ENCODE data around the gene NIF3L1. TPM values are rescaled to one million over a fixed set of nuclear protein-coding genes. Genes with fewer than 3 reads are reported as not detected.

Gene NIF3L1
- total and polyA plus RNA-seq, 2 of the 8 experiments (the other 6 are each of a cell fraction or from before 2014, with no cell fraction given) = 63.4 to 126 TPM

- no peak overlapping the region for H4K5ac ChIP-seq (ENCODE audit: insufficient read length, low read depth, low read length)
- no peaks in the 10 kb centered on the region for H3K27me3 ChIP-seq (replicated peaks in 1 of 4; ENCODE audit: control insufficient read depth in 3 of 4, extremely low read depth in 1 of 4, insufficient read depth in 3 of 4, low read length in 3 of 4)
- CTCF ChIA-PET (ENCODE audit: partially characterized antibody) = interaction anchor here (0.5 to 0.7 kb wide), 3 partner anchors 11 to 1405 kb away, joined by 3 read pairs; no protein-coding TSS in a partner anchor
Observed at GRCh38 chr2:200871151-200871550, 18.0 kb upstream of the NIF3L1 start.

More at GRCh38 chr2:200871151-200871550, 18.0 kb upstream of the NIF3L1 start:
- Histone ChIP-seq H3K4me3 (ENCODE audit: extremely low read depth in 1 of 4, insufficient read depth in 2 of 4, low read depth in 3 of 4, low read length in 4 of 4) (no peak overlapping the region), H4K20me1 (replicated peaks in 1 of 2; ENCODE audit: control insufficient read depth in 1 of 2, insufficient read depth in 2 of 2, low read length in 2 of 2) (no peaks in the 10 kb centered on the region), H2BK12ac (ENCODE audit: low read depth, low read length) (no peak overlapping the region), H3K56ac (replicated peaks; ENCODE audit: insufficient read length, low read depth, low read length) (no peak overlapping the region), H3K79me2 (ENCODE audit: control insufficient read depth in 1 of 2, insufficient read depth in 2 of 2, low read length in 2 of 2) (no peaks in the 10 kb centered on the region), H4K91ac (replicated peaks; ENCODE audit: insufficient read length, low read length) (no peak overlapping the region), H2BK120ac (replicated peaks; ENCODE audit: low read depth, low read length) (no peak overlapping the region), H3K9ac (replicated peaks in 1 of 4; ENCODE audit: extremely low read depth in 1 of 4, low read depth in 3 of 4, low read length in 3 of 4) (no peak overlapping the region), H2AFZ (ENCODE audit: low read length) (no peak overlapping the region), H4K8ac (ENCODE audit: extremely low read depth, insufficient read depth, low read length) (no peak overlapping the region), H2BK5ac (ENCODE audit: low read depth, low read length) (no peak overlapping the region), H2BK15ac (ENCODE audit: low read length) (no peak overlapping the region), H2BK20ac (ENCODE audit: low read length) (no peak overlapping the region), H3K79me1 (ENCODE audit: low read depth, low read length) (no peaks in the 10 kb centered on the region), H3K9me3 (ENCODE audit: insufficient read depth in 2 of 2, low read depth in 1 of 2, low read length in 1 of 2) (no peaks in the 10 kb centered on the region), H3K4me1 (replicated peaks in 1 of 4; ENCODE audit: control insufficient read depth in 3 of 4, insufficient read depth in 4 of 4, low read length in 3 of 4) (no peaks in the 10 kb centered on the region), H3K4ac (replicated peaks; ENCODE audit: insufficient read length, low read depth, low read length) (no peak overlapping the region), H3K18ac (ENCODE audit: extremely low read depth, low read length) (no peak overlapping the region), H3K23me2 (ENCODE audit: low read depth, low read length) (no peaks in the 10 kb centered on the region), H3K4me2 (ENCODE audit: insufficient read depth in 1 of 2, low read depth in 2 of 2, low read length in 2 of 2) (no peak overlapping the region), H2AK5ac (ENCODE audit: low read depth, low read length) (no peak overlapping the region), H3K14ac (ENCODE audit: insufficient read length) (no peak overlapping the region), H3K23ac (ENCODE audit: insufficient read length) (no peak overlapping the region), H3K36me3 (ENCODE audit: control insufficient read depth in 2 of 4, insufficient read depth in 4 of 4, low read length in 3 of 4) (peaks cover 5 to 17% (median 12%) of the 10 kb centered on the region in 4 experiments; a peak in 7 of 8 replicates), H3K27ac (ENCODE audit: low read depth, low read length) (no peak overlapping the region)
- WGBS, 2 experiments (ENCODE audit: extremely low coverage in 1 of 2, insufficient coverage in 1 of 2, insufficient read length in 1 of 2, insufficient replicate concordance in 2 of 2, low coverage in 1 of 2, low lambda C conversion rate in 2 of 2, missing lambda C conversion rate in 1 of 2) = 94% methylated on average over 3 of the region's 3 CpGs; no CpG with 5 or more reads in 1 of the 2 experiments
- FAIRE-seq (no peak), DNase-seq (ENCODE audit: low read depth in 1 of 2, low spot score in 2 of 2) (no peak)
- POLR2A ChIA-PET (ENCODE audit: partially characterized antibody) = interaction anchor here (0.9 kb wide), 1 partner anchor 18 kb away, joined by 5 read pairs; the partner anchor contains the start of genes NIF3L1 and PPIL3
- TF ChIP-seq E2F6 (IDR thresholded peaks at IDR 0.05) (no peak), RNF2 (IDR thresholded peaks at IDR 0.05; ENCODE audit: borderline replicate concordance, low read depth, low read length, missing control alignments, poor library complexity, severe bottlenecking) (no peak), SP1 (IDR thresholded peaks at IDR 0.05; ENCODE audit: low read depth, low read length) (no peak), YY1 (IDR thresholded peaks at IDR 0.05; ENCODE audit: low read depth, low read length) (no peak), SAP30 (IDR thresholded peaks at IDR 0.05; ENCODE audit: insufficient read depth, insufficient replicate concordance, low read length) (no peak), CTBP2 (IDR thresholded peaks at IDR 0.05; ENCODE audit: borderline replicate concordance, insufficient read depth, insufficient read length, low read length) (no peak), NANOG (IDR thresholded peaks at IDR 0.05; ENCODE audit: insufficient read depth, low read depth, low read length, poor library complexity, severe bottlenecking) (no peak), NRF1 (IDR thresholded peaks at IDR 0.05; ENCODE audit: low read depth, low read length) (no peak), FOSL1 (IDR thresholded peaks at IDR 0.05; ENCODE audit: insufficient read depth, low read depth, low read length) (no peak)
